Astrocyte of the spinal cord (primary cell): Measurements from ENCODE around the gene HNRNPL.
"Not testable (repeated sequence)": the region's sequence is repeated elsewhere in the genome, so short reads cannot be mapped to it uniquely, and the experiment has no call there.

Source experiments
- DNase-seq: peaks from one replicate; pipeline ENCODE4 v3.0.0; 2011; ENCODE audit warnings: low read depth, low spot score
- H3K4me3 ChIP-seq: 2 replicates; pipeline ENCODE4 v1.5.1; 2011; ENCODE audit warnings: low read depth, mild to moderate bottlenecking, low read length, moderate library complexity
- CTCF ChIP-seq: IDR thresholded peaks from 2 replicates; pipeline ENCODE4 v1.5.1; 2012; ENCODE audit warnings: low read depth, mild to moderate bottlenecking, low read length, inconsistent platforms
- in situ Hi-C: cut with HindIII; loops from 2 replicates; pipeline ENCODE4 v1.10.0; 2017; ENCODE audit warnings: low sequenced_read_pairs

The HNRNPL gene

GRCh38 chr19:38819231-38819920, 30.4 kb downstream of the HNRNPL start:
- in situ Hi-C loops, result no loop called here
- TF ChIP-seq CTCF, result no peak
- no peak overlapping the region for H3K4me3 ChIP-seq

GRCh38 chr19:38817081-38817480, 32.7 kb downstream of the HNRNPL start:
- TF ChIP-seq CTCF, result no peak
- no peak for DNase-seq
- in situ Hi-C loops, result no loop called here
- no peak overlapping the region for H3K4me3 ChIP-seq

More at GRCh38 chr19:38819231-38819920, 30.4 kb downstream of the HNRNPL start:
- no peak for DNase-seq

GRCh38 chr19:38816131-38816750, 33.5 kb downstream of the HNRNPL start:
- in situ Hi-C loops, result no loop called here
- H3K4me3 ChIP-seq, result no peak overlapping the region
- no peak for TF ChIP-seq CTCF
- no peak for DNase-seq

GRCh38 chr19:38815059-38816001, 34.5 kb downstream of the HNRNPL start:
- TF ChIP-seq CTCF, result no peak
- H3K4me3 ChIP-seq, result no peak overlapping the region
- DNase-seq, result no peak
- in situ Hi-C loops, result no loop called here

GRCh38 chr19:38813932-38814331, 35.9 kb downstream of the HNRNPL start:
- in situ Hi-C loops, H3K4me3 ChIP-seq, DNase-seq: not testable (repeated sequence)

- H3K4me3 ChIP-seq, result no peak overlapping the region
- no peak for DNase-seq
- TF ChIP-seq CTCF, result no peak
- in situ Hi-C loops, result no loop called here
These were observed 36.5 kb downstream of the HNRNPL start for GRCh38 chr19:38813323-38813722.
